NOMO-1 treated with DMSO at 0.1 percent for 48 hours (cell line): Measurements from ENCODE around the gene MRPL23.
"Not testable (repeated sequence)": the region's sequence is repeated elsewhere in the genome, so short reads cannot be mapped to it uniquely, and the experiment has no call there.

Experiments used
- DNase-seq: peaks from one replicate; lab custom pipeline; 2025; ENCODE audit not compliant: unreplicated experiment; lab: John Stamatoyannopoulos, UW

The MRPL23 gene

GRCh38 chr11:1932681-1933080 is 14.5 kb upstream of the MRPL23 start:
- DNase-seq = no peak

- no peak for DNase-seq
Measured at GRCh38 chr11:1933416-1934334, 13.5 kb upstream of the MRPL23 start.

- no peak for DNase-seq
Measured at GRCh38 chr11:1934335-1935155, 12.6 kb upstream of the MRPL23 start.

GRCh38 chr11:1935156-1936071 is 11.7 kb upstream of the MRPL23 start:
- no peak for DNase-seq

- DNase-seq = no peak
Measured at GRCh38 chr11:1936072-1936780, 10.9 kb upstream of the MRPL23 start.

GRCh38 chr11:1936781-1937615 is 10.1 kb upstream of the MRPL23 start:
- no peak for DNase-seq

GRCh38 chr11:1937616-1938342 is 9.4 kb upstream of the MRPL23 start:
- no peak for DNase-seq

- no peak for DNase-seq
Measured at GRCh38 chr11:1938343-1939005, 8.7 kb upstream of the MRPL23 start.

GRCh38 chr11:1939006-1939625 is 8.0 kb upstream of the MRPL23 start:
- no peak for DNase-seq

GRCh38 chr11:1939788-1940187 is 7.3 kb upstream of the MRPL23 start:
- not testable (repeated sequence) for DNase-seq

GRCh38 chr11:1942558-1943260 is 4.4 kb upstream of the MRPL23 start:
- no peak for DNase-seq

- DNase-seq = no peak
Measured at GRCh38 chr11:1943576-1943975, 3.6 kb upstream of the MRPL23 start.

- DNase-seq = no peak
Measured at GRCh38 chr11:1943977-1944376, 3.2 kb upstream of the MRPL23 start.

- DNase-seq = no peak
Measured at GRCh38 chr11:1947592-1948237, 583 bp downstream of the MRPL23 start.

- no peak for DNase-seq
Measured at GRCh38 chr11:1948389-1948788, 1.3 kb downstream of the MRPL23 start.

GRCh38 chr11:1949302-1949701 is 2.2 kb downstream of the MRPL23 start:
- no peak for DNase-seq

- no peak for DNase-seq
Measured at GRCh38 chr11:1949922-1950321, 2.8 kb downstream of the MRPL23 start.
